Left hindlimb (tissue), 1 donor: ENCODE results near the gene IFNA13.
"Not testable (repeated sequence)": the region's sequence is repeated elsewhere in the genome, so short reads cannot be mapped to it uniquely, and the experiment has no call there.

Source experiments
- DNase-seq: peaks from one replicate; pipeline ENCODE4 v3.0.0-alpha.2; 2018

IFNA13 gene

DNA sequence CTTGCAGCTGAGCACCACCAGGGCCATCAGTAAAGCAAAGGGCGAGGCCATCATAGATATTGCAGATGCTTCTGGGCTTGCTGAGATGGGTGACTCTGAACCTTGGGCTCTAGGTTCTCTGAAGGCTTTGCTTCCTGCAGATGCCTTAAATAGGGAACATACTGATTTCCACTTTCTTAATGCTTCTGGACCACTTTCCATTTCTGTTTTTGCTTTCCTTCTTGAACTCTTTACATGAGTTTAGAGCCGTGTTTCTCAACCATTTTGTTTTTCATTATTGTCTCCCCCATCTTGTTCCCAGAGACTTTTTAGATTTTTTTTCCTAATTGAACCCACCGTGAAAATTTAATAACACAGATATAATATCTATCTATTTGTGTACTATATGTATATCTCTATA is at the start of gene IFNA13:
IFNA13 (minus strand) TSS at position 101 of the 400 bp plus-strand sequence; CDS start at position 54, 47 bp downstream.
- no peak for DNase-seq

DNA sequence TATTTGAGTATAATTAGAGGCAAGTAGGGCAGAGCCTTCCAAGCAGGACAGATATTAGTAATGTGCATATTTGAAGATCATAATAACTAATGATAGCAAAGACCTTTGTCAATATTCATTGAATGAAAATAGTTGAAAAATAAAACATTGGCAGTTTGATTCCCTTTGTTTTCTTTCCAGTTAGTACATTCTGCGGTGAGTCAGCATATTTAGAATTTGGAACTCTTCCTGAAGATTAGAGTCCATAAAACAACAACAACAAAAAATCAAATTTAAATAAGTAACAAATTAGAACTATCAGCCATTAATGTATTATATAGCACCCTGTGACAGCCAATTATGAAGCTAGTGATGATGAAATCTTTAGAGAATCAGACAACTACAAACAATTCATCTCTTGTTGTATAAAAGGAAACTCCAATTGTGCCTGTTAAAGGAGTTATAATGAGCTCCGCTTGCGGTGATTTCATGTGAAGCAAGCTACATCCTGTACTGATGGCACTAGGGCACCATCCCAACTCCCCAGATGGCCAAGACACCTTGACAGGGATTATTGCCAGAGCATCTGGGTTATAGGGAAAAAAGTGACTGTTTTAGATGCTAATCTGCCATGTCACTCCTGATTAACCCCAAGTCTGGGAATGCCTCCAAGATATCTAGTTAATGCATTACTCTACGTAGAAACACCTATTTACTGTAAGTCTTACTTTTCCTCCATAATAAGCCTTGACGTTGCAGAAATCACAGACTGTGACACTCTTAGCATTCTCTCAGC is 47.8 kb upstream of the IFNA13 start:
- DNase-seq, result no peak

- no peak for DNase-seq
Observed at GRCh38 chr9:21414220-21414940, 46.5 kb upstream of the IFNA13 start.

- DNase-seq, result no peak
Observed at GRCh38 chr9:21413624-21414023, 45.8 kb upstream of the IFNA13 start.

GRCh38 chr9:21413151-21413550 is 45.3 kb upstream of the IFNA13 start:
- no peak for DNase-seq

- no peak for DNase-seq
Observed at GRCh38 chr9:21412107-21412506, 44.2 kb upstream of the IFNA13 start.

GRCh38 chr9:21408817-21409216 is 41.0 kb upstream of the IFNA13 start, which contains the start of gene IFNA8:
IFNA8 (plus strand) TSS chr9:21409117; CDS start chr9:21409177, 60 bp downstream.
- no peak for DNase-seq

- no peak for DNase-seq
Observed at GRCh38 chr9:21404146-21404545, 36.3 kb upstream of the IFNA13 start.

GRCh38 chr9:21402386-21403251 is 34.8 kb upstream of the IFNA13 start:
- no peak for DNase-seq

- DNase-seq, result no peak
Observed at GRCh38 chr9:21399956-21400355, 32.1 kb upstream of the IFNA13 start.

GRCh38 chr9:21398955-21399489 is 31.2 kb upstream of the IFNA13 start:
- no peak for DNase-seq

GRCh38 chr9:21395778-21396717 is 28.2 kb upstream of the IFNA13 start:
- peak; percentile 38 for DNase-seq

DNA sequence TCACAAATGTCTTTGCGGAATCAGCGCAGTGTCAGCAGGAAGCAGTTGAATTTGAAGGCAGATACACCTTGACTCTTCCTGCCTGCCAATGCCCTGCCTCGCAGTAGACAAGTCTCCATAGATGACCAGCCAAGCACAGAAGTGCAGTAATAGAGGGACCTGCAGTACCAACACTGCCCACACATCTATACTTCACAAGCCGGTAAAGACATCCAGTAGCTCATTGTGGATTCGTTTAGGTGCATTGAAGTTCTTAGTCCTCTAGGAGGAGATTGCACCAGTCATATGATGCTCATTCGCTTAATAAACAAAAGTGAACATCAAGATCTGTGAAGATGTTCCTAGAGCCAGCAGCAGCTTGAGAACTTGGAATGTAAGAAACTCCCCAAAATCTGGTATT is 24.4 kb upstream of the IFNA13 start:
- DNase-seq, result no peak

- no peak for DNase-seq
Observed at GRCh38 chr9:21385131-21385670, 17.3 kb upstream of the IFNA13 start, which contains the start of gene IFNA2. IFNA2 (minus strand) TSS chr9:21385398; CDS start chr9:21385329, 69 bp downstream.

GRCh38 chr9:21383627-21384026 is 15.8 kb upstream of the IFNA13 start:
- no peak for DNase-seq

DNA sequence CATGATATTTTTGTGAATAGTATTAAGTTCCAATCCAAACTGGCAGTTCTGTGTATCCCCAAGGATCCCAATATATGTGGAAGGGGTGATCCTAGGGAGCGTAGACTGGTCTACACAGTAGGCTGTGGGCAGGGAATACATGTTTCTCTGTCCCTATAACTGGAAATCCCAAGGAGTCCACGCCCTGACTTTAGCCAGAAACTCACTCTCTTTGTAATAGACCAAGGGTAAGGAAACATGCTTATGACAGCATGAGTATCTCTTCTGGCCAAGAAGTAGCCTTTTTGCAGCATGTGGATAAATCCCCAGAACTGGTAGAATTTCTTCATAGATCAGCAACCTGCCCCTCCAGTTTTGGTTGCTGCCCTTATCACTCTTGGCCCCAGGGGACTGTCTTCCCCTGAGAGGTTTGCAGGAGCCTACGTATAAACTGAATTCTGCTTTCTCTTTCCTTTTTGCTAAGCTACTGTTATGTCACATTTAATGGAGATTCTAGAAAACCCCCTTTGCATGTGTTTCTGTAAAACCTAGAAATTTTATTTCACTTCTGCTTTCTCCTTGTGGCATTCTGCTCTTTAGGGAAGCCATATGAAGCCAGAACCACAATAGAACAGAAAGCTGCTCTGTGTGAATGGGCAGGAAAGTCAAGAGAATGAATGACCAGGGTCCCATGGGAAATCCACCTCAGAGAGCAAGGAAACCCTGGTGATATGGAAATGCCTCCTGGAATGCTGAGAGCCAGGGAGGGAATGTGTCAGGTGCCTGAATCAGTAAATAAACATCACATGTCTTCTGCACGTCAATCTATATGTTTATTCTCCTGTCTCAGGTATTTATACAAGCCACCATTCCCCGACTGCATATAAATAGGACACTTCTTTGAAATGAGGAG is 13.8 kb upstream of the IFNA13 start:
- DNase-seq, result no peak

GRCh38 chr9:21371467-21371866 is 3.6 kb upstream of the IFNA13 start:
- not testable (repeated sequence) for DNase-seq

DNA sequence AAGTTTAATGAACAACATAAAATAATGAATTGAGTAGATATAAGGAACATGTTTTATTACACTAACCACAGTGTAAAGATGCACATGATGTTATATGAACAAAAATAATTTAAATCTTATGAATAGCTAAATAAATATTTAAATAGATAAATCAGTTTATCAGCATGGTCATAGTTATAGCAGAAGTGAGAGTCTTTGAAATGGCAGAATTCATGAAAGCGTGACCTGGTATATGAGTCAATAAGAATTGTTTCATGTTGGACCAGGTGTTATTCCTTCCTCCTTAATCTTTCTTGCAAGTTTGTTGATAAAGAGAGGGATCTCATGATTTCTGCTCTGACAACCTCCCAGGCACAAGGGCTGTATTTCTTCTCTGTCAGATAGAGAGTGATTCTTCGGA is 688 bp downstream of the IFNA13 start:
- not testable (repeated sequence) for DNase-seq

DNA sequence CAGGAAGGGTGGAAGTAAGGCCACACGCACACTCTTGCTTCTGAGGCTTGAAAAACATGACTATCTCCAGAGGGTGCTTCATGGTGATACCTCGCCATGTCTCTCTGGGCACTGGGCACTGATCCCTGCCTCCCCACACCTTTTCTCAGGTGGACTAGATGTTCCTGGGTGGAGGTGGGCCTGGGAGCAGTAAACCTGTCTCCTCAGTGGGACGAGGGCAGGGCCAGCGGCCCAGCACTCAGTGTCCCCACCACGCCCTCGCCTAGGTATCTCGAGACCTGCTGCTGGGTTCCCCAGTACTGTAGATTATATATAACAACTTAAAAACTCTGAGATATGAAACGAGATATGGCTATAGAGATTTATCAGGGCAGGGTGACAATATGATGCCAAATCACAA is 5.6 kb downstream of the IFNA13 start:
- DNase-seq, result no peak
